Measurements from ENCODE around the gene ART1. TPM values are rescaled to one million over a fixed set of nuclear protein-coding genes. Genes with fewer than 3 reads are reported as not detected.

The ART1 gene
- total RNA-seq, 1 donor from 2014 or later = not detected

GRCh38 chr11:3712274-3712673 lies 67.3 kb downstream of the ART1 start:
- DNase-seq (ENCODE audit: low spot score) = no peak

Other genes starting within 250 kb of the ART1 start
- 0.17 TPM for gene ART5, start 3.1 kb upstream of the ART1 start, total RNA-seq
- gene CHRNA10, start 26.3 kb downstream of the ART1 start, total RNA-seq = 1.8 TPM
- 60.1 TPM for gene NUP98, start 152.4 kb downstream of the ART1 start, total RNA-seq
- 22.6 TPM for gene PGAP2, start 163.4 kb downstream of the ART1 start, total RNA-seq
- 57.2 TPM for gene RHOG, start 195.8 kb downstream of the ART1 start, total RNA-seq
- gene STIM1, start 210.5 kb downstream of the ART1 start, total RNA-seq = 123 TPM